Endothelial cell of umbilical vein (primary cell): ENCODE results near the gene CHURC1. TPM values are rescaled to one million over a fixed set of nuclear protein-coding genes. Genes with fewer than 3 reads are reported as not detected.

ENCODE experiments used
- BruUV-seq: library from RNA; stranded (reverse); fragments of 400-500 nt; replicated peaks from 2 replicates; lab custom pipeline; 2021; lab: Mats Ljungman, UMichigan
- CTCF ChIA-PET: fragments of 300-600, 350-600 bp; sonication (Branson Sonifier 250); formaldehyde crosslinking; loops from one replicate; lab custom pipeline; 2021; ENCODE audit warnings: antibody characterized with exemption, inconsistent platforms; lab: Charles Lee
- POLR2A ChIA-PET: fragments of 300-600, 350-600 bp; sonication (Branson Sonifier 250); formaldehyde crosslinking; loops from one replicate; lab custom pipeline; 2021; ENCODE audit warnings: antibody characterized with exemption, inconsistent platforms; lab: Charles Lee
- DNase-seq: peaks from one replicate; pipeline ENCODE4 v3.0.0-alpha.2; 2011; ENCODE audit warnings: low read depth, low spot score
- FAIRE-seq: peaks from 2 replicates; lab custom pipeline; 2011; peaks lifted over from hg19 to GRCh38; lab: Jason Lieb, UNC
- H2AFZ ChIP-seq: 2 replicates; pipeline ENCODE4 v1.6.0; 2012; ENCODE audit warnings: low read depth, low read length, control low read depth, inconsistent platforms
- H3K27ac ChIP-seq: 2 replicates; pipeline ENCODE4 v1.5.1; 2011; ENCODE audit warnings: low read depth, mild to moderate bottlenecking, control low read depth, low read length, moderate library complexity; ENCODE audit not compliant: insufficient read depth
- H3K27me3 ChIP-seq, 2 experiments: 2 replicates each; pipeline versions ENCODE4 v1.6.0 to v1.6.1; 2011; ENCODE audit warnings: low read length in 2 of 2, mixed read lengths in 1 of 2; ENCODE audit not compliant: control insufficient read depth in 2 of 2, insufficient read depth in 2 of 2
- H3K36me3 ChIP-seq, 2 experiments: 2 replicates in 1 of 2; 3 replicates in 1 of 2; pipeline ENCODE4 v1.5.1; 2011; ENCODE audit warnings: low read length in 2 of 2, mild to moderate bottlenecking in 1 of 2, moderate library complexity in 1 of 2; ENCODE audit not compliant: control insufficient read depth in 2 of 2, insufficient read depth in 2 of 2; ENCODE audit errors: extremely low read depth in 1 of 2
- H3K4me1 ChIP-seq: 3 replicates; pipeline ENCODE4 v1.5.1; 2011; ENCODE audit warnings: mild to moderate bottlenecking, low read length; ENCODE audit not compliant: control insufficient read depth, insufficient read depth; ENCODE audit errors: extremely low read depth
- H3K4me2 ChIP-seq: 2 replicates; pipeline ENCODE4 v1.6.1; 2011; ENCODE audit warnings: low read length, control low read depth, mixed read lengths; ENCODE audit not compliant: insufficient read depth
- H3K4me3 ChIP-seq, 3 experiments: fragments of 200-600 bp in 1 of 3; sonication (generic), shearing (Covaris generic) in 1 of 3; replicated peaks in 1 of 3; 2 replicates each; pipeline ENCODE4 v1.5.1; 2011 to 2016; ENCODE audit warnings: control low read depth in 3 of 3, low read length in 3 of 3, mild to moderate bottlenecking in 2 of 3, inconsistent platforms in 1 of 3, low read depth in 1 of 3, moderate library complexity in 1 of 3; ENCODE audit not compliant: insufficient read depth in 1 of 3
- H3K79me2 ChIP-seq: 2 replicates; pipeline ENCODE4 v1.6.0; 2012; ENCODE audit warnings: low read length, inconsistent platforms; ENCODE audit not compliant: control insufficient read depth, insufficient read depth
- H3K9ac ChIP-seq: replicated peaks from 2 replicates; pipeline ENCODE3; 2011; ENCODE audit warnings: low read length, control low read depth; ENCODE audit not compliant: insufficient read depth; ENCODE audit errors: extremely low read depth
- H3K9me1 ChIP-seq: replicated peaks from 3 replicates; pipeline ENCODE4 v1.6.0; 2011; ENCODE audit warnings: mild to moderate bottlenecking, low read length; ENCODE audit not compliant: control insufficient read depth, insufficient read depth; ENCODE audit errors: extremely low read depth
- H3K9me3 ChIP-seq: replicated peaks from 2 replicates; pipeline ENCODE4 v1.5.1; 2012; ENCODE audit warnings: low read length, inconsistent platforms; ENCODE audit not compliant: control insufficient read depth, insufficient read depth
- H4K20me1 ChIP-seq: replicated peaks from 2 replicates; pipeline ENCODE3; 2011; ENCODE audit warnings: mild to moderate bottlenecking, low read length; ENCODE audit not compliant: control insufficient read depth, insufficient read depth; ENCODE audit errors: extremely low read depth
- EZH2 ChIP-seq: IDR thresholded peaks from 2 replicates; pipeline ENCODE4 v1.6.1; 2012; ENCODE audit warnings: borderline replicate concordance, low read depth, mild to moderate bottlenecking, moderate library complexity, low read length, inconsistent platforms; ENCODE audit not compliant: severe bottlenecking
- FOS ChIP-seq: IDR thresholded peaks from 2 replicates; pipeline ENCODE4 v1.6.1; 2011; ENCODE audit warnings: mild to moderate bottlenecking, low read length, moderate library complexity, borderline replicate concordance; ENCODE audit not compliant: insufficient read depth
- GATA2 ChIP-seq: IDR thresholded peaks from 2 replicates; pipeline ENCODE4 v1.7.0; 2011; ENCODE audit warnings: low read depth, mild to moderate bottlenecking, moderate library complexity, mixed read lengths, low read length; ENCODE audit not compliant: insufficient read length, insufficient read depth
- JUN ChIP-seq: IDR thresholded peaks from 2 replicates; pipeline ENCODE4 v1.6.1; 2011; ENCODE audit warnings: borderline replicate concordance, low read depth; ENCODE audit not compliant: insufficient read length, insufficient read depth
- MYC ChIP-seq: IDR thresholded peaks from one replicate; pipeline ENCODE4 v1.6.1; 2011; ENCODE audit warnings: mild to moderate bottlenecking, low read depth, low read length
- POLR2A ChIP-seq: IDR thresholded peaks from 2 replicates; pipeline ENCODE4 v1.6.1; 2012; ENCODE audit warnings: low read depth, mild to moderate bottlenecking, control low read depth, low read length
- POLR2AphosphoS5 ChIP-seq: IDR thresholded peaks from 2 replicates; pipeline ENCODE4 v1.6.1; 2012; ENCODE audit warnings: low read depth, mild to moderate bottlenecking, control low read depth, low read length, moderate library complexity; ENCODE audit not compliant: insufficient read depth
- dilution Hi-C: fragments of 300-500 bp; cut with MboI; formaldehyde crosslinking; loops from one replicate; pipeline ENCODE4 v1.15.0; 2019; ENCODE audit warnings: low sequenced_read_pairs; ENCODE audit not compliant: extremely low pct_ligation_motif_present
- intact Hi-C: fragments of 100-400 bp; cut with micrococcal nuclease; formaldehyde crosslinking; loops from one replicate; pipeline ENCODE4 v1.10.0; 2022
- polyA plus RNA-seq, 4 experiments: library from polyadenylated mRNA; depleted of rRNA in 3 of 4; stranded (reverse) in 3 of 4; unstranded in 1 of 4; fragments of >200 nt; gene quantifications; 2 replicates each; pipeline versions ENCODE4 v1.2.1 to v1.2.3, GENCODE V29; 2011 to 2012; ENCODE audit warnings: missing spikeins in 1 of 4
- total RNA-seq: library from RNA; stranded (reverse); gene quantifications from 2 replicates; pipeline ENCODE4 v1.2.3, GENCODE V29; 2021
- TF ChIP-seq, protein P1 (sequence below), 2 donors: IDR thresholded peaks; 1 replicate in 1 of 2; 2 replicates in 1 of 2; pipeline ENCODE4 v1.5.1; 2011; ENCODE audit warnings: low read length in 2 of 2, mild to moderate bottlenecking in 2 of 2, moderate library complexity in 2 of 2, control low read depth in 1 of 2, inconsistent platforms in 1 of 2, low read depth in 1 of 2; ENCODE audit not compliant: insufficient read depth in 1 of 2; ENCODE audit errors: extremely low read depth in 1 of 2
- TF ChIP-seq, protein P2 (sequence below): IDR thresholded peaks from 2 replicates; pipeline ENCODE4 v1.6.1; 2011; ENCODE audit not compliant: insufficient read depth, insufficient read length

CHURC1 gene
- total and polyA plus RNA-seq, 2 donors (not counting 3 experiments of a cell fraction or from before 2014, with no cell fraction given), result 44.4 to 62.2 TPM

DNA sequence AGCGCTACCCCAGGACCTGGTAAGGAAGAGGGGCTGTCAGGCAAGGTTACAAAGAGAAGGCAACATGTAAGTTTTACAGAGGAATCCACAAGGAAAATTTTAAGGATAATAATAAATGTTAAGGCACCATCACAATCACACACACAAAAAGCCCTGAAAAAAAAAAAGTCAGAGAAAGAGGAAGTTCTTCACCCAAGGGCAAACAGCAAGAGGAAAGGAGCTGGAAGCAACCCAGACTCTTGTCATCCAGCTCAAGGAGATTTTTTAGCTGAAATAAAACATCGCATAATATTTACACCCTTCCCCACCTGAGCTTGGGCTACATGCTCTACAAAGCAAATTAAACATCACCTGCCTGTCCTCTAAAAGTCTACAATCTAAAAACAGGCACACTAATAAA, 44.1 kb upstream of the CHURC1 start:
- Histone ChIP-seq H2AFZ (no peak overlapping the region), H3K4me2 (no peak overlapping the region), H3K27me3 (peaks cover 29 to 37% of the 10 kb centered on the region in 2 experiments), H3K9ac (no peak overlapping the region), H4K20me1 (no peaks in the 10 kb centered on the region), H3K4me3 (no peak overlapping the region), H3K4me1 (no peaks in the 10 kb centered on the region), H3K27ac (no peak overlapping the region), H3K79me2 (no peaks in the 10 kb centered on the region), H3K9me1 (no peaks in the 10 kb centered on the region), H3K9me3 (no peaks in the 10 kb centered on the region), H3K36me3 (no peaks in the 10 kb centered on the region)
- POLR2A ChIA-PET, result no interaction called here
- dilution Hi-C loops (no loop called here), intact Hi-C loops (no loop called here)
- no TSS peak for BruUV-seq
- DNase-seq (no peak), FAIRE-seq (no peak)
- TF ChIP-seq, protein P1, sequence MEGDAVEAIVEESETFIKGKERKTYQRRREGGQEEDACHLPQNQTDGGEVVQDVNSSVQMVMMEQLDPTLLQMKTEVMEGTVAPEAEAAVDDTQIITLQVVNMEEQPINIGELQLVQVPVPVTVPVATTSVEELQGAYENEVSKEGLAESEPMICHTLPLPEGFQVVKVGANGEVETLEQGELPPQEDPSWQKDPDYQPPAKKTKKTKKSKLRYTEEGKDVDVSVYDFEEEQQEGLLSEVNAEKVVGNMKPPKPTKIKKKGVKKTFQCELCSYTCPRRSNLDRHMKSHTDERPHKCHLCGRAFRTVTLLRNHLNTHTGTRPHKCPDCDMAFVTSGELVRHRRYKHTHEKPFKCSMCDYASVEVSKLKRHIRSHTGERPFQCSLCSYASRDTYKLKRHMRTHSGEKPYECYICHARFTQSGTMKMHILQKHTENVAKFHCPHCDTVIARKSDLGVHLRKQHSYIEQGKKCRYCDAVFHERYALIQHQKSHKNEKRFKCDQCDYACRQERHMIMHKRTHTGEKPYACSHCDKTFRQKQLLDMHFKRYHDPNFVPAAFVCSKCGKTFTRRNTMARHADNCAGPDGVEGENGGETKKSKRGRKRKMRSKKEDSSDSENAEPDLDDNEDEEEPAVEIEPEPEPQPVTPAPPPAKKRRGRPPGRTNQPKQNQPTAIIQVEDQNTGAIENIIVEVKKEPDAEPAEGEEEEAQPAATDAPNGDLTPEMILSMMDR (IDR thresholded peaks at IDR 0.05; ENCODE audit: extremely low read depth in 1 of 2, insufficient read depth in 1 of 2, low read depth in 1 of 2, low read length in 2 of 2), result no peak
- CTCF ChIA-PET, result interaction anchor here (0.9 to 1.8 kb wide), 4 partner anchors 22 to 47 kb away, joined by 3 to 6 read pairs (median 5); no protein-coding TSS in a partner anchor

DNA sequence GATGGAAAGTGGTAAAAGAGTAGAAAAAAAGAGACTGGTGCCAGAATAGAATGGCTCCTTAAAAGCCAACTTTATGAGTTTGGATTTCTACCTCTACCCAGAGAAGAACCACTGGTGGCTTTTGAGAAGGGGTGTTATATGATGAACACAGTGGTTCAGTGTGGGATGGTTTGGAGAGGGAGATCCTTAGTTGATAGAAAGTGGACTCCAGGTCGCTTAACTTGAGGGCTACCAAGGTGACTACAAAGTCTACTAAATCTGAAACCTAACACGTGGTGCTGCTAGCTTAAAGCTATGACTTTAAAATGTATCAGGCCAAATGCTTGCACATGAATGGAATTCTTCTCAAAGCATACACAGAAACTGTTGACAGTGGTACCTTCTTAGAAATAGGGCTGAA, 42.9 kb upstream of the CHURC1 start:
- H3K79me2 ChIP-seq, result no peaks in the 10 kb centered on the region
- dilution Hi-C loops (no loop called here), intact Hi-C loops (no loop called here)
- H3K4me3 ChIP-seq, result no peak overlapping the region
- no peak overlapping the region for H2AFZ ChIP-seq
- CTCF ChIA-PET, result no interaction called here
- H3K9me3 ChIP-seq, result no peaks in the 10 kb centered on the region
- no peak overlapping the region for H3K9ac ChIP-seq
- TF ChIP-seq, protein P1 (IDR thresholded peaks at IDR 0.05; ENCODE audit: extremely low read depth in 1 of 2, insufficient read depth in 1 of 2, low read depth in 1 of 2, low read length in 2 of 2), result no peak
- TF ChIP-seq POLR2A (no peak), MYC (no peak), GATA2 (no peak), POLR2AphosphoS5 (no peak), JUN (no peak), EZH2 (no peak), FOS (no peak)
- TF ChIP-seq, protein P2, sequence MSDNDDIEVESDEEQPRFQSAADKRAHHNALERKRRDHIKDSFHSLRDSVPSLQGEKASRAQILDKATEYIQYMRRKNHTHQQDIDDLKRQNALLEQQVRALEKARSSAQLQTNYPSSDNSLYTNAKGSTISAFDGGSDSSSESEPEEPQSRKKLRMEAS, result no peak
- no peaks in the 10 kb centered on the region for H4K20me1 ChIP-seq
- H3K4me2 ChIP-seq, result no peak overlapping the region
- H3K9me1 ChIP-seq, result no peaks in the 10 kb centered on the region
- FAIRE-seq, result no peak
- POLR2A ChIA-PET, result no interaction called here
- H3K27ac ChIP-seq, result no peak overlapping the region
- no TSS peak for BruUV-seq
- no peaks in the 10 kb centered on the region for H3K36me3 ChIP-seq
- no peaks in the 10 kb centered on the region for H3K4me1 ChIP-seq
- H3K27me3 ChIP-seq, result peaks cover 29 to 43% of the 10 kb centered on the region in 2 experiments
- no peak for DNase-seq
